ENCODE data around the gene GPC6. TPM values are rescaled to one million over a fixed set of nuclear protein-coding genes. Genes with fewer than 3 reads are reported as not detected.

The GPC6 gene
- total RNA-seq, 3 donors from 2014 or later (not counting 1 experiment from before 2014, with no cell fraction given): not detected

GRCh38 chr13:94093652-94094315 lies 867.2 kb downstream of the GPC6 start:
- DNase-seq (no peak), ATAC-seq (no peak)
- peaks cover 0 to 4% of the 10 kb centered on the region in 2 donors for H3K4me1 Mint-ChIP-seq
- Histone ChIP-seq H3K27ac (ENCODE audit: low read length) (no peak overlapping the region), H3K9me3 (ENCODE audit: control insufficient read depth, insufficient read depth, low read length) (no peaks in the 10 kb centered on the region), H3K36me3 (ENCODE audit: control insufficient read depth, insufficient read depth, low read length) (no peaks in the 10 kb centered on the region), H3K4me3 (ENCODE audit: low read length) (no peak overlapping the region), H3K4me1 (ENCODE audit: control insufficient read depth, insufficient read depth, low read length) (no peaks in the 10 kb centered on the region), H3K27me3 (ENCODE audit: control insufficient read depth, insufficient read depth, low read length) (no peaks in the 10 kb centered on the region)
- 76% methylated on average over 2 of the region's 2 CpGs for WGBS (ENCODE audit: insufficient coverage)
- peaks cover 0 to 4% of the 10 kb centered on the region in 2 donors for H3K27me3 Mint-ChIP-seq (ENCODE audit: low read depth in 2 of 2)
- no peaks in the 10 kb centered on the region for H3K36me3 Mint-ChIP-seq
- TF ChIP-seq CTCF (IDR thresholded peaks at IDR 0.05): no peak
- H3K4me3 Mint-ChIP-seq: no peak overlapping the region
- no peak overlapping the region for H3K27ac Mint-ChIP-seq
- intact Hi-C loops (cut with micrococcal nuclease): no loop called here
- H3K9me3 Mint-ChIP-seq: peaks cover 2 to 3% of the 10 kb centered on the region in 2 donors

- no peak for ATAC-seq
- 91% methylated on average over 2 of the region's 2 CpGs for WGBS (ENCODE audit: insufficient coverage)
Measured at GRCh38 chr13:94109715-94110374, 883.2 kb downstream of the GPC6 start.

GRCh38 chr13:94112227-94112626 lies 885.6 kb downstream of the GPC6 start:
- Mint-ChIP-seq H3K4me3 (no peak overlapping the region), H3K4me1 (no peaks in the 10 kb centered on the region), H3K9me3 (no peaks in the 10 kb centered on the region), H3K36me3 (no peaks in the 10 kb centered on the region), H3K27ac (no peak overlapping the region), H3K27me3 (ENCODE audit: low read depth in 2 of 2) (no peaks in the 10 kb centered on the region)
- no peaks in the 10 kb centered on the region for H3K36me3 ChIP-seq (ENCODE audit: control insufficient read depth, insufficient read depth, low read length)
- DNase-seq: no peak
- no peaks in the 10 kb centered on the region for H3K27me3 ChIP-seq (ENCODE audit: control insufficient read depth, insufficient read depth, low read length)
- no peak for TF ChIP-seq CTCF (IDR thresholded peaks at IDR 0.05)
- no peak overlapping the region for H3K4me3 ChIP-seq (ENCODE audit: low read length)
- no peak for ATAC-seq
- intact Hi-C loops (cut with micrococcal nuclease): no loop called here
- 67% methylated on average over 1 of the region's 3 CpGs for WGBS (ENCODE audit: insufficient coverage)
- H3K9me3 ChIP-seq (ENCODE audit: control insufficient read depth, insufficient read depth, low read length): no peaks in the 10 kb centered on the region
- H3K27ac ChIP-seq (ENCODE audit: low read length): no peak overlapping the region
- H3K4me1 ChIP-seq (ENCODE audit: control insufficient read depth, insufficient read depth, low read length): no peaks in the 10 kb centered on the region

More at GRCh38 chr13:94109715-94110374, 883.2 kb downstream of the GPC6 start:
- H3K4me1 Mint-ChIP-seq: no peaks in the 10 kb centered on the region
- no peak overlapping the region for H3K4me3 ChIP-seq (ENCODE audit: low read length)
- intact Hi-C loops (cut with micrococcal nuclease): no loop called here
- H3K27me3 ChIP-seq (ENCODE audit: control insufficient read depth, insufficient read depth, low read length): no peaks in the 10 kb centered on the region
- no peak overlapping the region for H3K27ac Mint-ChIP-seq
- H3K4me3 Mint-ChIP-seq: no peak overlapping the region
- no peak for DNase-seq
- no peaks in the 10 kb centered on the region for H3K9me3 ChIP-seq (ENCODE audit: control insufficient read depth, insufficient read depth, low read length)
- TF ChIP-seq CTCF (IDR thresholded peaks at IDR 0.05): no peak
- peaks cover 0 to 2% of the 10 kb centered on the region in 2 donors for H3K9me3 Mint-ChIP-seq
- H3K4me1 ChIP-seq (ENCODE audit: control insufficient read depth, insufficient read depth, low read length): no peaks in the 10 kb centered on the region
- no peak overlapping the region for H3K27ac ChIP-seq (ENCODE audit: low read length)
- H3K36me3 Mint-ChIP-seq: no peaks in the 10 kb centered on the region
- H3K36me3 ChIP-seq (ENCODE audit: control insufficient read depth, insufficient read depth, low read length): no peaks in the 10 kb centered on the region
- H3K27me3 Mint-ChIP-seq (ENCODE audit: low read depth in 2 of 2): peaks cover 0 to 6% of the 10 kb centered on the region in 2 donors

Data from natural killer cell (primary cell).